Heart left ventricle (tissue), 13 donors: Measurements from ENCODE around the gene DPP10.

Experiments used
- POLR2A ChIP-seq, 2 donors: fragments of 450-650 bp; IDR thresholded peaks; one replicate each; pipeline ENCODE4 v1.6.1; 2017; ENCODE audit warnings: antibody characterized with exemption in 2 of 2, mild to moderate bottlenecking in 2 of 2, moderate library complexity in 2 of 2
- TF ChIP-seq, protein P1 (sequence below), 12 donors: fragments of 200-600 bp; sonication (generic) in 4 of 12; IDR thresholded peaks; one replicate each; pipeline versions ENCODE4 v1.5.0 to v1.8.0; 2018 to 2022; ENCODE audit warnings: antibody characterized with exemption in 12 of 12, mild to moderate bottlenecking in 5 of 12
- donor health status: ischemic (EF 13 %, LVEDD 7.1; RV severe dilation, severe dysfunction).
- donor health status: DM: no; HTN: yes; CAD: no.
- donor health status: DM: no; HTN: no; CAD: no.
- donor health status: ischemic (EF 25% LVEDD 6.9; RV normal size, moderate dysfunction).
- donor health status: ischemic (EF 25% LVEDD 5.7; RV mildly dilated, moderate dysfunction).
- donor health status: ischemic (EF 35%, LVEDD 5.7; RV mildly dilated, moderate dysfunction).
- donor health status: nonischemic (EF 11% LVEDD 7.7; RV severe dilation, severe dysfunction).
- donor health status: DM: yes; HTN: yes; CAD: no.
- donor health status: PGD.
- donor health status: ischemic (EF 29% LVEDD 5.4; RV normal size, mild dysfunction).
- donor health status: nonischemic (EF 23%, LVEDD 6.1; RV moderate dilation, normal function).

DNA sequence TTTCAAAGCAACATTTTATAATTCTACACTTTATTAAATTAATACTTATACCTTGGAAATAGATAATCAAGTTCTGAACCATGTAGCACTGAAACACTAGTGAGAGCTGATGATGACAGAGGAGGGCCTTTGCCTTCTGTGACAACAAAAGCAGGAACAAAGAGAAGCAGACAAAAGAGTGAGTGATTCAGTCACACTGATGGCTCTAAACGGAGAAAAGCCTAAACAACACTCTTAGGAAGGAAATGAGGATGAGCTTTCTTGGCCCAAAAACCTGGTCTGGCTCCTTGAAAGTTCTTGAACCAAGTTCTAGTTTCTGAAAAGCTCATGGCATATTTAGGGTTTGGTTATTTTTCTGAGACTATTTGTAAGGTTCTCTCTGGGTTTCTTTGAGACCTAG is 271.9 kb downstream of the DPP10 start:
- TF ChIP-seq, protein P1, sequence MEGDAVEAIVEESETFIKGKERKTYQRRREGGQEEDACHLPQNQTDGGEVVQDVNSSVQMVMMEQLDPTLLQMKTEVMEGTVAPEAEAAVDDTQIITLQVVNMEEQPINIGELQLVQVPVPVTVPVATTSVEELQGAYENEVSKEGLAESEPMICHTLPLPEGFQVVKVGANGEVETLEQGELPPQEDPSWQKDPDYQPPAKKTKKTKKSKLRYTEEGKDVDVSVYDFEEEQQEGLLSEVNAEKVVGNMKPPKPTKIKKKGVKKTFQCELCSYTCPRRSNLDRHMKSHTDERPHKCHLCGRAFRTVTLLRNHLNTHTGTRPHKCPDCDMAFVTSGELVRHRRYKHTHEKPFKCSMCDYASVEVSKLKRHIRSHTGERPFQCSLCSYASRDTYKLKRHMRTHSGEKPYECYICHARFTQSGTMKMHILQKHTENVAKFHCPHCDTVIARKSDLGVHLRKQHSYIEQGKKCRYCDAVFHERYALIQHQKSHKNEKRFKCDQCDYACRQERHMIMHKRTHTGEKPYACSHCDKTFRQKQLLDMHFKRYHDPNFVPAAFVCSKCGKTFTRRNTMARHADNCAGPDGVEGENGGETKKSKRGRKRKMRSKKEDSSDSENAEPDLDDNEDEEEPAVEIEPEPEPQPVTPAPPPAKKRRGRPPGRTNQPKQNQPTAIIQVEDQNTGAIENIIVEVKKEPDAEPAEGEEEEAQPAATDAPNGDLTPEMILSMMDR (IDR thresholded peaks at IDR 0.05), result no peak
- no peak for TF ChIP-seq POLR2A (IDR thresholded peaks at IDR 0.05)
